A673 (cell line): ENCODE results near the gene B3GNT2.

Experiments
- EZH2 ChIP-seq: fragments of 200-600 bp; sonication (generic); IDR thresholded peaks from 2 replicates; pipeline ENCODE4 v1.6.1; 2017; ENCODE audit warnings: borderline replicate concordance, low read depth, mild to moderate bottlenecking, mixed read lengths, antibody characterized with exemption, low read length; ENCODE audit not compliant: poor library complexity, severe bottlenecking
- TF ChIP-seq, protein P1 (sequence below): fragments of 300-800, 200-600 bp; sonication (generic); conservative IDR thresholded peaks from 2 replicates; pipeline ENCODE4 v1.5.1; 2017; ENCODE audit warnings: low read depth, mild to moderate bottlenecking, antibody characterized with exemption, low read length, moderate library complexity, mixed read lengths

DNA sequence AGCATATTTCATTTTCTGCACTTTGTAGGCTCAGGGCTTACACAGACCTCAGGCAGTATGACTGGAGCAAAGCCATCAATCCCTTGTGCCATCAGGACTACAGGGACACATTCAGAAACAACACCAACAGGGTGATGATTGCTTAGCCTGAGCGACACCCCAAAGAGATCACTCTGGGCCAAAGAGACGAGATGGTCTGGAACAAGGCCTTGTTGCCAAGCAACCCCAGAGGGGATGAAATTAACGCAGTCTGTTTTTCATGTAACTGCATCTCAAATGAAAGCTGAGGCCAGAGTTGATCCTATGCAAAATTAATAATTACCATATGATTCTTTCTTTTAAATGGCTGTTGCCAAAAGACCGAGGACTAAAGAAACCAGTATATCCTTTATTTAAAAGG lies 20.2 kb upstream of the B3GNT2 start:
- TF ChIP-seq, protein P1, sequence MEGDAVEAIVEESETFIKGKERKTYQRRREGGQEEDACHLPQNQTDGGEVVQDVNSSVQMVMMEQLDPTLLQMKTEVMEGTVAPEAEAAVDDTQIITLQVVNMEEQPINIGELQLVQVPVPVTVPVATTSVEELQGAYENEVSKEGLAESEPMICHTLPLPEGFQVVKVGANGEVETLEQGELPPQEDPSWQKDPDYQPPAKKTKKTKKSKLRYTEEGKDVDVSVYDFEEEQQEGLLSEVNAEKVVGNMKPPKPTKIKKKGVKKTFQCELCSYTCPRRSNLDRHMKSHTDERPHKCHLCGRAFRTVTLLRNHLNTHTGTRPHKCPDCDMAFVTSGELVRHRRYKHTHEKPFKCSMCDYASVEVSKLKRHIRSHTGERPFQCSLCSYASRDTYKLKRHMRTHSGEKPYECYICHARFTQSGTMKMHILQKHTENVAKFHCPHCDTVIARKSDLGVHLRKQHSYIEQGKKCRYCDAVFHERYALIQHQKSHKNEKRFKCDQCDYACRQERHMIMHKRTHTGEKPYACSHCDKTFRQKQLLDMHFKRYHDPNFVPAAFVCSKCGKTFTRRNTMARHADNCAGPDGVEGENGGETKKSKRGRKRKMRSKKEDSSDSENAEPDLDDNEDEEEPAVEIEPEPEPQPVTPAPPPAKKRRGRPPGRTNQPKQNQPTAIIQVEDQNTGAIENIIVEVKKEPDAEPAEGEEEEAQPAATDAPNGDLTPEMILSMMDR = no peak
- no peak for TF ChIP-seq EZH2
